GM11168 (cell line): Measurements from ENCODE around the gene TEX29.

ENCODE experiments used
- in situ Hi-C: fragments of 300-500 bp; cut with MboI; formaldehyde crosslinking; loops from one replicate; pipeline ENCODE4 v1.12.0; 2022; ENCODE audit warnings: low sequenced_read_pairs; ENCODE audit not compliant: unreplicated experiment

TEX29 gene

GRCh38 chr13:111318386-111318785 is 2.1 kb upstream of the TEX29 start:
- in situ Hi-C loops = no loop called here

GRCh38 chr13:111319521-111319920 is 921 bp upstream of the TEX29 start:
- in situ Hi-C loops = no loop called here

- in situ Hi-C loops = no loop called here
Measured at GRCh38 chr13:111322001-111322915, 1.8 kb downstream of the TEX29 start.

- in situ Hi-C loops = no loop called here
Measured at GRCh38 chr13:111322916-111323331, 2.5 kb downstream of the TEX29 start.

GRCh38 chr13:111323549-111323948 is 3.1 kb downstream of the TEX29 start:
- in situ Hi-C loops = no loop called here

- in situ Hi-C loops = no loop called here
Measured at GRCh38 chr13:111323950-111324651, 3.7 kb downstream of the TEX29 start.

- in situ Hi-C loops = no loop called here
Measured at GRCh38 chr13:111324736-111325135, 4.3 kb downstream of the TEX29 start.

- in situ Hi-C loops = no loop called here
Measured at GRCh38 chr13:111325146-111325890, 4.9 kb downstream of the TEX29 start.

GRCh38 chr13:111325941-111326620 is 5.6 kb downstream of the TEX29 start:
- in situ Hi-C loops = no loop called here

- in situ Hi-C loops = no loop called here
Measured at GRCh38 chr13:111326621-111326965, 6.2 kb downstream of the TEX29 start.

GRCh38 chr13:111326981-111327642 is 6.7 kb downstream of the TEX29 start:
- in situ Hi-C loops = no loop called here

- in situ Hi-C loops = no loop called here
Measured at GRCh38 chr13:111327730-111328573, 7.5 kb downstream of the TEX29 start.

- in situ Hi-C loops = no loop called here
Measured at GRCh38 chr13:111328574-111329410, 8.3 kb downstream of the TEX29 start.

- in situ Hi-C loops = no loop called here
Measured at GRCh38 chr13:111329641-111330040, 9.2 kb downstream of the TEX29 start.

- in situ Hi-C loops = no loop called here
Measured at GRCh38 chr13:111330066-111330610, 9.7 kb downstream of the TEX29 start.

GRCh38 chr13:111335298-111335697 is 14.9 kb downstream of the TEX29 start:
- in situ Hi-C loops = no loop called here

- in situ Hi-C loops = no loop called here
Measured at GRCh38 chr13:111336666-111337065, 16.2 kb downstream of the TEX29 start.

GRCh38 chr13:111337206-111337605 is 16.8 kb downstream of the TEX29 start:
- in situ Hi-C loops = no loop called here
